GM21576 (cell line): ENCODE data around the gene IGF1R.
"Not testable (repeated sequence)": the region's sequence is repeated elsewhere in the genome, so short reads cannot be mapped to it uniquely, and the experiment has no call there.

Experiments used
- ATAC-seq: cut with Tn5 transposase; IDR thresholded peaks from one replicate; pipeline ENCODE4 v1.9.1; 2021; ENCODE audit warnings: mild to moderate bottlenecking, moderate library complexity; ENCODE audit not compliant: unreplicated experiment

IGF1R gene

DNA sequence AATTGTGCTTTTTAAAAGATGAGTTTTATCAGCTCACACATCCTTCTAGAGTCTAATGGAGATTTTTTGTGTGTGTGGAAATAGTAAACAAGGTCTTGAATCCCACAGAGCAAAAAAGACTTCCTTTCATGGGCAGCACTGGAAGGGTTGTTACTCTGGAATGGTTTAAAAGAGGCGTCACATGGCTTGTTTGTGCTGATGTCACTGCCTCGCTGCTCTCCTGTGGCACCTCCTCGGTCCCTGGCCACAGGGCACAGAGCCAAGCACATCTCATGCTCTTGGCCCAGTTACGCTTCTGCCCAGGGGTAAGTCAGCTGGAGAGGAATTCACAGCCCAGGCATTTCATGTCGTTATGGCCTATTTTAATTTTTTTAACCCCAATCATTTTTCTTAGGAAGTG is 306.1 kb downstream of the IGF1R start:
- ATAC-seq: no peak

DNA sequence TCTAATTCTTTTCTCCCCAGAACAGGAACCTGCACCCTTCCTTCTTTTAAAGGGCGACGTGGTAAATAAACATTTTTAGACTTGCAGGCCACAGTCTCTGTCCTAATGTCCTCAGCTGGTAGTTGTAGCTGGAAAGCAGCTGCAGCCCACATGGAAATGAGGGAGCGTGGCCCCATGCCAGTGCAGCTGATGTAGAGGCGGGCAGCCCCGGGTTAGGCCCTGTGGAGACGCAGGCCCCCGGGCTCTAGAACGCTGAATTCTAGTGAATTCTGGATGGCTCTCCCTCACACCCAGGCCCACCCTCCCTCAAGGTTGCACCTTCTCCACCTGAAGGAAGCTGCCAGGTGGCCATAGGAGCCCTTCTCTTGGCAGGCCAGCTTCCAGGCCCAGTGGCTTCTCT is 307.0 kb downstream of the IGF1R start:
- ATAC-seq: no peak

DNA sequence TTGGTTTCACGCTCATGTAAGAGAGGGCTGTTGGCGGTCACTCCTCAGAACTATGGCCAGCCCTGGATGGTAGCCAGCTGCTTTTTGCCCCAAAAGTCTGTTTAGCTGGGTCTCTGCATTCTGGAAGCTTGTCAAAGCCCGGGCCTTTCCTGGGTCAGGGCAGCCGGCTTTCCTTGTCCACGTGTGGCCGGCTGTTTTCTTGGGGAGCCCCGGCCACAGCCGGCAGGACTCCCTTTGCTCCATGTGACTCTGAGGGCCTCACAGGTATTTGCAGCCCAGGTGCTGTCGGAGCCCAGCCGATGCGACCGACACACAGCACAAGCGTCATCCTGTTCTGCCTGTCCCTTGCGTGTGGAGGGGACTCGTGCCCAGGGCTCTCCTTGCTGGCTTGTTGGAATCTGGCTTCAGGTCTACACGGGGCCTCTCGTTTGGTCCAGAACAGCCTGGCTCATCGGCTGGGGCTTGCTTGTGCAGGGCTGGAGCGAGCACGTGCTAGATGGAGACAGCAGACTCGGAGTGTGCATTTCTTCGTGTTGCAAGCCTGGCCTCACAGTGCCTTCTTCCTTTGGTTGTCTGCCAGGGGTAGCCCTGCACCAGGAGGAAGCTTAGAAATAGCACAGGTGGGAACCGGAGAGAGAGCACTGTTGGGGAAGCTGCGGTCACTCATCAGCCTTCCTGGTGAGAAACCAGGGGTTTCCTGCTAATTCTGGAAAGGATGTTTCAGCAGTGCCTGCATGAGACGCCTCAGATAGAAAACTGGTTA is 307.8 kb downstream of the IGF1R start:
- ATAC-seq: no peak

DNA sequence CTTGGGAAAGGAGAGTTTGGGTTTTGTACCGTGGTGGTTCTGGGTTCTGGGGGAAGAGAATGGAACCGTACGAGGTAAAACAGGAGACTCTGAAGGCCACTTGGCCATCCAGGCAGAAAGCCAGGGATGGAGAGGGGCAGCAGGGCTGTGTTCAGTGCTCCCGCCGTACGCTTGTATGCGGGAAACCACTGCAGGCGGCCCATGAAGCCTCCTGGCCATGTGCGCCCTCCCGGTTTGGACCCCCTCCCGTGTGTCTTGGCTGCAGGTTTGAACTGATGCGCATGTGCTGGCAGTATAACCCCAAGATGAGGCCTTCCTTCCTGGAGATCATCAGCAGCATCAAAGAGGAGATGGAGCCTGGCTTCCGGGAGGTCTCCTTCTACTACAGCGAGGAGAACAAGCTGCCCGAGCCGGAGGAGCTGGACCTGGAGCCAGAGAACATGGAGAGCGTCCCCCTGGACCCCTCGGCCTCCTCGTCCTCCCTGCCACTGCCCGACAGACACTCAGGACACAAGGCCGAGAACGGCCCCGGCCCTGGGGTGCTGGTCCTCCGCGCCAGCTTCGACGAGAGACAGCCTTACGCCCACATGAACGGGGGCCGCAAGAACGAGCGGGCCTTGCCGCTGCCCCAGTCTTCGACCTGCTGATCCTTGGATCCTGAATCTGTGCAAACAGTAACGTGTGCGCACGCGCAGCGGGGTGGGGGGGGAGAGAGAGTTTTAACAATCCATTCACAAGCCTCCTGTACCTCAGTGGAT is 308.6 kb downstream of the IGF1R start:
- ATAC-seq: no peak

DNA sequence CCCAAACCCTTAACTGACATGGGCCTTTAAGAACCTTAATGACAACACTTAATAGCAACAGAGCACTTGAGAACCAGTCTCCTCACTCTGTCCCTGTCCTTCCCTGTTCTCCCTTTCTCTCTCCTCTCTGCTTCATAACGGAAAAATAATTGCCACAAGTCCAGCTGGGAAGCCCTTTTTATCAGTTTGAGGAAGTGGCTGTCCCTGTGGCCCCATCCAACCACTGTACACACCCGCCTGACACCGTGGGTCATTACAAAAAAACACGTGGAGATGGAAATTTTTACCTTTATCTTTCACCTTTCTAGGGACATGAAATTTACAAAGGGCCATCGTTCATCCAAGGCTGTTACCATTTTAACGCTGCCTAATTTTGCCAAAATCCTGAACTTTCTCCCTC is 309.3 kb downstream of the IGF1R start:
- ATAC-seq: no peak

DNA sequence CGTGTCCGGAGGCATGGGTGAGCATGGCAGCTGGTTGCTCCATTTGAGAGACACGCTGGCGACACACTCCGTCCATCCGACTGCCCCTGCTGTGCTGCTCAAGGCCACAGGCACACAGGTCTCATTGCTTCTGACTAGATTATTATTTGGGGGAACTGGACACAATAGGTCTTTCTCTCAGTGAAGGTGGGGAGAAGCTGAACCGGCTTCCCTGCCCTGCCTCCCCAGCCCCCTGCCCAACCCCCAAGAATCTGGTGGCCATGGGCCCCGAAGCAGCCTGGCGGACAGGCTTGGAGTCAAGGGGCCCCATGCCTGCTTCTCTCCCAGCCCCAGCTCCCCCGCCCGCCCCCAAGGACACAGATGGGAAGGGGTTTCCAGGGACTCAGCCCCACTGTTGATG is 309.7 kb downstream of the IGF1R start:
- no peak for ATAC-seq

DNA sequence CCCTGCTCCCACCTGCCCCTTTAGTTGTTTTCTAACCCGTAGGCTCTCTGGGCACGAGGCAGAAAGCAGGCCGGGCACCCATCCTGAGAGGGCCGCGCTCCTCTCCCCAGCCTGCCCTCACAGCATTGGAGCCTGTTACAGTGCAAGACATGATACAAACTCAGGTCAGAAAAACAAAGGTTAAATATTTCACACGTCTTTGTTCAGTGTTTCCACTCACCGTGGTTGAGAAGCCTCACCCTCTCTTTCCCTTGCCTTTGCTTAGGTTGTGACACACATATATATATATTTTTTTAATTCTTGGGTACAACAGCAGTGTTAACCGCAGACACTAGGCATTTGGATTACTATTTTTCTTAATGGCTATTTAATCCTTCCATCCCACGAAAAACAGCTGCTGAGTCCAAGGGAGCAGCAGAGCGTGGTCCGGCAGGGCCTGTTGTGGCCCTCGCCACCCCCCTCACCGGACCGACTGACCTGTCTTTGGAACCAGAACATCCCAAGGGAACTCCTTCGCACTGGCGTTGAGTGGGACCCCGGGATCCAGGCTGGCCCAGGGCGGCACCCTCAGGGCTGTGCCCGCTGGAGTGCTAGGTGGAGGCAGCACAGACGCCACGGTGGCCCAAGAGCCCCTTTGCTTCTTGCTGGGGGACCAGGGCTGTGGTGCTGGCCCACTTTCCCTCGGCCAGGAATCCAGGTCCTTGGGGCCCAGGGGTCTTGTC is 310.7 kb downstream of the IGF1R start:
- no peak for ATAC-seq

DNA sequence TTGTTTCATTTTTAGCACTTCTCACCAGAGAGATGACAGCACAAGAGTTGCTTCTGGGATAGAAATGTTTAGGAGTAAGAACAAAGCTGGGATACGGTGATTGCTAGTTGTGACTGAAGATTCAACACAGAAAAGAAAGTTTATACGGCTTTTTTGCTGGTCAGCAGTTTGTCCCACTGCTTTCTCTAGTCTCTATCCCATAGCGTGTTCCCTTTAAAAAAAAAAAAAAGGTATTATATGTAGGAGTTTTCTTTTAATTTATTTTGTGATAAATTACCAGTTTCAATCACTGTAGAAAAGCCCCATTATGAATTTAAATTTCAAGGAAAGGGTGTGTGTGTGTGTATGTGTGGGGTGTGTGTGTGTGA is 311.3 kb downstream of the IGF1R start:
- no peak for ATAC-seq

DNA sequence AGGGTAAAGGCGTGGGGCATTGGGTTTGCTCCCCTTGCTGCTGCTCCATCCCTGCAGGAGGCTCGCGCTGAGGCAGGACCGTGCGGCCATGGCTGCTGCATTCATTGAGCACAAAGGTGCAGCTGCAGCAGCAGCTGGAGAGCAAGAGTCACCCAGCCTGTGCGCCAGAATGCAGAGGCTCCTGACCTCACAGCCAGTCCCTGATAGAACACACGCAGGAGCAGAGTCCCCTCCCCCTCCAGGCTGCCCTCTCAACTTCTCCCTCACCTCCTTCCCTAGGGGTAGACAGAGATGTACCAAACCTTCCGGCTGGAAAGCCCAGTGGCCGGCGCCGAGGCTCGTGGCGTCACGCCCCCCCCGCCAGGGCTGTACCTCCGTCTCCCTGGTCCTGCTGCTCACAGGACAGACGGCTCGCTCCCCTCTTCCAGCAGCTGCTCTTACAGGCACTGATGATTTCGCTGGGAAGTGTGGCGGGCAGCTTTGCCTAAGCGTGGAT is 312.3 kb downstream of the IGF1R start:
- no peak for ATAC-seq

DNA sequence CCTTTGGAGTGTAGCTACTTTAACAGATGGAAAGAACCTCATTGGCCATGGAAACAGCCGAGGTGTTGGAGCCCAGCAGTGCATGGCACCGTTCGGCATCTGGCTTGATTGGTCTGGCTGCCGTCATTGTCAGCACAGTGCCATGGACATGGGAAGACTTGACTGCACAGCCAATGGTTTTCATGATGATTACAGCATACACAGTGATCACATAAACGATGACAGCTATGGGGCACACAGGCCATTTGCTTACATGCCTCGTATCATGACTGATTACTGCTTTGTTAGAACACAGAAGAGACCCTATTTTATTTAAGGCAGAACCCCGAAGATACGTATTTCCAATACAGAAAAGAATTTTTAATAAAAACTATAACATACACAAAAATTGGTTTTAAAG is 315.1 kb downstream of the IGF1R start:
- ATAC-seq: no peak

DNA sequence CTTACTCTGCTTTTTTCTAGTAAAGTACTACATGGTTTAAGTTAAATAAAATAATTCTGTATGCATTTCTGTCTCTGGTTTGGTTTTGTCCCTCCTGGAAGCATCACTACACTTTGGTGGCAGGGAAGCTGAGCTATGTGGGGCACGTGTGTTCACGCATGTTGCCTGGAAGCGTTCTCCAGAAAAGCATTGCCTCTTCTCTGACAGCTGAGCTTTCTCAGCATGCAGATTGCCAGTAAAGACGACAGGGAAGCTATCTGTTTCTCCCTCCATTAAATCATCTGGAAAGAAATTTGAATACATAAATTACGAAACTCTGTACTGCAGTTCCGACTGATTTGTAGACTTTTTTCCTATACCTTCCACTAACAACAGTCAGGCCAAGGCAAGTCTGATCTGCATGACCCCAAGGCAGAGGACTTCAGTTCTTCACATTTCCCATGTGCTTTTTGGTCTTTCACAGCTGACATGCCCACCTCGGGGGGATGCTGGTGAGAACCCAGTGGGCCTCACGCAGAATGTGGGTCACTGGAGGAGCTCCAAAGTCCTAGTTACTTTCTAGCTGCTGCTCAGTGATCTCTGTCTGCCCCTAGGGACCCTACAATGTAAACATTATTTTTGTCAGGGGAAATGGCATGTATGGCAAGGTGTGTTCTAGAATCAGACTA is 316.3 kb downstream of the IGF1R start:
- no peak for ATAC-seq

DNA sequence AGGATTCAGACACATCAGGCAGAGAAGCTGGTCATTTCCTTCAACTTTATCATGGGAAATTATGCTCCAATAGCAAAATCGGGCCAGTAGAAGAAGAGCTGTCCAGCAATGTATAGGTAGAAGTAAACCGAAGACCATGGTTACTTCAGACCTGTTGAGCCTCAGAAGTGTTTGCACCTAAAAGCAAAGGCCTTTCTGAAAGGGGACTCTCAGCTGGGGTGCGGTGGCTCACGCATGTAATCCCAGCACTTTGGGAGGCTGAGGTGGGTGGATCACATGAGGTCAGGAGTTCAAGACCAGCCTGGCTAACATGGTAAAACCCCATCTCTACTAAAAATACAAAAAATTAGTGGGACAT is 316.8 kb downstream of the IGF1R start:
- ATAC-seq: not testable (repeated sequence)

DNA sequence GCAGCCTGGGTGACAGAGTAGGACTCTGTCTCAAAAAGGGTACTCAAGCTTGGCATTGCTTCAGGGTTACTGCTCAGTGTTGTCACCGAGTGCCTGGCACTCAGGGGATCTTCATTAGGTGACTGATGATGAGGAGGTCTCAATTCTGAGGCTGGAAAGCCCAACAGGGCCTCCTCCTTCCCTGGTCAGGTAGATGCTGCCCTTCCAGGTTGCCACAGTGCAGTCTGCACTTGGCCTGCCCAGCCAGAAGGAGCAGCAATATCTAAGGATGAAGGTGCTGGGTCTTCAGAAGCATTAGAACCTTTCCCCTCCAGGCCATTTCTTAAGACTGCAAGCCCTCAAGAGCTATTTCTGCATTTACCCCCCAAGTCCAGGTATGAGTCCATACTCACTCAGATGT is 317.3 kb downstream of the IGF1R start:
- ATAC-seq: no peak

DNA sequence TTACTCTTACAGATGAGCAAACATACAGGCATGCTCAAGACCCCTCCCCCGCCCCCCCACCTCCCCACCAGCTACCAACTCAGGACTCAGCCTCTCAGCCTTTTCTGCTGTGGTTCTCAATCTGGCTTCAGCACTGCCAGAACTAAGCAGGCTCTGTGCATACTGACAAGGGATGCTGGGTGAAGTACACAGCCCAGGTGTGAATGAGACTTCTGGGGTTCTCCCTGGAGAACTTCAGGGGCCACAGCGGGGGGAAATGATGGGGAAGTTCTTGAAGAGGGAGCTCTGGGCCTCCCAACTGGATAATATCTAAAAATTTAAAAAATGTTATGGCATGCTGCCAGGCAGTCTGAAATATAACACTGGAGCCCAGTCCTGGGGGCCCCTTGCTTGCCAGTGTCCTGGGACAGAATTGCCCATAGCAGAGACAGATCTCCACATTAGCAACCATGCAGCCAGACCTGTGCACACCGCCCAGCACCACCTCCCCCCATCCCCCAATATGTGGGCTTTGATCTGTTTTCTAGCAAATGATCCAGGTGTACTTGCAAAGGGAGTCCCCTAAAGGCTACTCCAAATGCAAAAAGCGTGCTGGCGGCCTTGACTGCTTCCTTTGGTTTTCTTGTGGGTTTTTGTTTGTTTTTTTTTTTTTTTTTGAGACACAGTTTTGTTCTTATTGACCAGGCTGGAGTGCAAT is 317.9 kb downstream of the IGF1R start:
- ATAC-seq: no peak

DNA sequence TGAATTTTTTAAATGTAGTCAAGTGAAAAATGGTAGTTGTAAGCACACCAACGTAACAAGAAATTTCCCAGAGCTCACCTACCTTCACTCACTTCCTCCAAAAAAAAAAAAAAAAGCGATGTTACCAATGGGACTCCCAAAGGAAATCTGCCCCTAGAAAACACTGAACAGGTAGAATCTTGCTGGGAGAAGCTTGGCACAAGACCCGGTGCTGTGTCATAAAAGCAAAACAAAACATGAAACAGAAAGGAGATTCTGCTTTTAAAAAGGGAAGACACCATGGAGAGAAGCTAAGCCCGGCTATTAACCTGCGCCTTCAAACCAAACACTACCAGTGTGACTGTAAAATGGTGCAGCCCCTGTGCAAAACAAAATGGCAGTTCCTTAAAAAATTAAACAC is 318.8 kb downstream of the IGF1R start:
- ATAC-seq: no peak

DNA sequence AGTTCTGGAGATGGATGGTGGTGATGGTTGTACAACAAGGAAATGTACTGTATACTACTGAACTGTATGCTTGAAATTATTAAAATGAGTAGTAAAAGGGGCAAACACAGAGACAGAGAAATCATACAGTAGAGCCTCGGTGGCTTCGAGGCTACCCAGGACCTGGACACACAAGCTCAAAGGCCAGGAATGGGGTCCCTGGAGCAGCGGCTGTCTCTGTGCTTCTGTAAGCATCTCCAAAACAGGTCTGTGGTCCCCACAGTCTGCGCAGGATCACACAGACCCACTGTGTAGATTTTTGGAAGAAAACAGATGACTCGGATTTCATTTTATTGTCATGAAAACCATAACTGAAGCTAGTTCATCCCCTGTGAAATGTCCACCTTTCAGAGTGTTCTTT is 319.6 kb downstream of the IGF1R start:
- no peak for ATAC-seq

DNA sequence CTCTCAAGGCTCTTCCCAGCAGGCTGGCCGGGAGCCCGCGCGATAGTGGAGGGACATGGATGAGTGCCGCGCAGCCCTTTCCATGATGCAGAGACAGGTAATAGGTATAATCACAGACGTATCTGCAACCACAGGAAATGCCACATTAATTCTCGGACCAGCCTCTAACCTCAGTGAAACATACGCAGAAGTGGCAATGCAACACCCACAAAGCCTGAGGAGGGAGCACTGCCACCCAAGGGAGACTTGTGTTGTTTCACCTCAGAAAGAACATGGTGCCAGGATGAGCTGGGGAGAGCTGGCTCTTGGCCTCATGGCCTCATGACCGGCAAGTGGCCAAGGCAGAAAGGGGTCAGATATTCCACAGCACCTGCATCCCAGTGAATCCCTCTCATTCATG is 320.2 kb downstream of the IGF1R start:
- no peak for ATAC-seq

DNA sequence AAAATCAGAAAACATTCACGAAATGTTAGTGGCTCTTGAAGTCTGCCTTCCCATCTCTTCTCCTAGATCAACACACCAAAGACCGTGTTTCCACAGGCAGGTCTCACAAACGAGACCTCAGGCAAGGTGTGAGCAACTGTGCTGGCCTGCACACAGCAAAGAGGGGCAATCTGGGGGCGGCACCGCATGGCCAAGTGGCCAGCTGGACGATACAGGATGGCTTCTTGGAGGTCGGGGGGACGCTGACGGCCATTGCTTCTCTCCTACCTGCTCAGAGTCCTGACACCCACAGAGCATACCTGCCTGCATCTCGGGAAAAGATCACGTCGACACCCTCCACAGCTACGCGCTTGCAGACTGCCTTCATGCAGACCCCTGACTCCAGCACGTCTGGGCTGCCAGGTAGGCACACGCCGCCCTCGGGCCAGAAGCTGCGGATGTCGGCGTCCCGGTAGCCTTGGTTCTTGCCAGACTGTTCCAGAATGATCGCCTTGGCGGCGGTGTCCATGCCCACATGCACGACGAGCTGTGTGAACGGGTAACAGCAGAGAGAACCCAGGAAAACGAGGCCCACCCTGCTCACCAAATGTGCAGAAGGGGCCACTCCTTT is 320.9 kb downstream of the IGF1R start:
- no peak for ATAC-seq

DNA sequence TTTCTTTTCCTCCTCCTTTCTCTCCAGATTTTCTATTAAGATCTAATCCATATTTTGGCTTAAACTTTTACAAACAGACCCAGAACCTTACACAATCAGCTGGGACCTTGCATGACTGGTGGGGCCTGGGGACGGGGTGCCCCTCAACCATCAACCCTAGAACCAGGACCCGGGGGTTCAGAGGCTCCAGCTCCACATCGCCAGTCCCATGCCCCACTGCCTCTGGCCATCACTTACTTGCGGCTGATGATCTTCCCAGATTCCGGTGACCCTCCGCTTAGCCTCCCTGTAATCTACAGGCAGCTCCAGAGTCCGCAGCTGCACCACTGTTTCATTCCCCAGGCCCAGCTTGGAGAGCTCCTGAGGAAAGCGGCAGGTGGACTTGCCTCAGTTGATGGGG is 322.5 kb downstream of the IGF1R start:
- no peak for ATAC-seq

DNA sequence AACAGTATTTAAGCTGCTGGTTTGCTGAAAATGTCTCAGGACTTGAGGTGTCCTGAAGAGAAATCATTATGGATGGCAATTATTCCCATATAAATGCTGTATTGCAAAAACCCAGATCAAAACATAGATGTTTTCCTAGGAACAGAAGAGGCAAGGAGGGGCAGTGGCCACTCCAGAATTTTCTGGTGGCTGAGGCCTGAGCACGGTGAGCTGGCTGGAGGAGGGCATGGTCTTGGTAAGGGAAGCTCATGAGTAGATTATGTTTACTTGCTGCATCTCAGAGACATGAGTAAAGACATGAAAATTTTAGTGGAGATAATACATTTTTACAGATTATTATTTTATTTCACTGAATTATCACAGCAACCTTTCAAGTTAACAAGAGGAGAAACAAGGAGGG is 328.2 kb downstream of the IGF1R start:
- ATAC-seq: no peak
